ENCODE measurements around the gene PHF2. TPM values are rescaled to one million over a fixed set of nuclear protein-coding genes. Genes with fewer than 3 reads are reported as not detected.

Gene PHF2
- total and polyA plus RNA-seq, 2 of the 4 experiments (the other 2 are of a cell fraction), result 5.9 to 9.5 TPM

- H3K4me2 ChIP-seq (ENCODE audit: low read depth, low read length), result no peak overlapping the region
Measured at GRCh38 chr9:93712896-93713295, 136.5 kb downstream of the PHF2 start.

More at GRCh38 chr9:93712896-93713295, 136.5 kb downstream of the PHF2 start:
- Histone ChIP-seq H2AFZ (replicated peaks; ENCODE audit: low read length, poor library complexity) (no peak overlapping the region), H3K4me3 (ENCODE audit: insufficient read depth, low read depth, low read length) (no peak overlapping the region), H3K18ac (ENCODE audit: low read depth, low read length) (no peak overlapping the region), H4K20me1 (ENCODE audit: insufficient read depth, low read length) (no peaks in the 10 kb centered on the region), H3K9me1 (ENCODE audit: insufficient read depth, low read length) (no peaks in the 10 kb centered on the region), H2AK9ac (replicated peaks; ENCODE audit: low read depth, low read length, poor library complexity) (no peak overlapping the region), H3K56ac (ENCODE audit: extremely low read depth, insufficient read depth, low read length) (no peak overlapping the region), H3K27ac (ENCODE audit: insufficient read depth, low read length) (no peak overlapping the region), H3K36me3 (ENCODE audit: control insufficient read depth, insufficient read depth, low read length) (no peaks in the 10 kb centered on the region), H3K23ac (ENCODE audit: low read depth, low read length) (no peak overlapping the region), H2BK15ac (ENCODE audit: low read depth, low read length) (no peak overlapping the region), H3K79me1 (ENCODE audit: low read depth in 1 of 2, low read length in 2 of 2) (no peaks in the 10 kb centered on the region), H2AK5ac (ENCODE audit: low read depth, low read length) (no peak overlapping the region), H4K5ac (ENCODE audit: low read depth, low read length) (no peak overlapping the region), H4K91ac (ENCODE audit: insufficient read depth, low read depth, low read length) (no peak overlapping the region), H3K14ac (replicated peaks; ENCODE audit: low read depth, low read length) (no peak overlapping the region), H3K4me1 (ENCODE audit: control insufficient read depth, insufficient read depth, low read length) (no peaks in the 10 kb centered on the region), H4K8ac (ENCODE audit: low read depth in 2 of 2, low read length in 2 of 2) (no peak overlapping the region), H3K4ac (ENCODE audit: low read depth, low read length) (no peak overlapping the region), H2BK20ac (ENCODE audit: low read depth, low read length) (no peak overlapping the region), H3K9me3 (ENCODE audit: control insufficient read depth, insufficient read depth, low read length) (no peaks in the 10 kb centered on the region), H2BK5ac (ENCODE audit: low read depth, low read length, poor library complexity, severe bottlenecking) (no peak overlapping the region), H3K27me3 (ENCODE audit: control insufficient read depth, insufficient read depth, low read length) (no peaks in the 10 kb centered on the region; the same call in 1 of the 2 replicates), H3K9ac (ENCODE audit: low read depth, low read length) (no peak overlapping the region), H2BK120ac (ENCODE audit: low read depth, low read length) (no peak overlapping the region)
- no peak for TF ChIP-seq CTCF (conservative IDR thresholded peaks at IDR 0.05; ENCODE audit: low read depth, low read length)
- TF ChIP-seq BHLHE40 (IDR thresholded peaks at IDR 0.05; ENCODE audit: low read depth, low read length), result no peak
- TF ChIP-seq USF2 (IDR thresholded peaks at IDR 0.05; ENCODE audit: low read depth, low read length), result no peak
- no peak for TF ChIP-seq CEBPB (IDR thresholded peaks at IDR 0.05; ENCODE audit: low read depth, low read length)
- TF ChIP-seq MAZ (IDR thresholded peaks at IDR 0.05; ENCODE audit: borderline replicate concordance, low read depth, low read length), result no peak
- no peak for TF ChIP-seq RCOR1 (IDR thresholded peaks at IDR 0.05; ENCODE audit: insufficient replicate concordance, low read length)
- TF ChIP-seq POLR2A (IDR thresholded peaks at IDR 0.05; ENCODE audit: low read depth, low read length), result no peak
- TF ChIP-seq NFE2L2 (IDR thresholded peaks at IDR 0.05; ENCODE audit: low read depth, low read length), result no peak
- TF ChIP-seq RFX5 (IDR thresholded peaks at IDR 0.05; ENCODE audit: low read depth, low read length), result no peak
- TF ChIP-seq CHD1 (IDR thresholded peaks at IDR 0.05; ENCODE audit: low read depth, low read length), result no peak
- no peak for TF ChIP-seq ELK1 (IDR thresholded peaks at IDR 0.05; ENCODE audit: borderline replicate concordance, low read depth, low read length)
- TF ChIP-seq FOS (IDR thresholded peaks at IDR 0.05; ENCODE audit: low read depth, low read length), result no peak
- no peak for TF ChIP-seq RAD21 (IDR thresholded peaks at IDR 0.05; ENCODE audit: low read length)
- TF ChIP-seq MAFK (IDR thresholded peaks at IDR 0.05; ENCODE audit: low read depth, low read length), result no peak
- intact Hi-C loops (cut with micrococcal nuclease) (no loop called here), dilution Hi-C loops (cut with HindIII; ENCODE audit: low sequenced_read_pairs, unreplicated experiment) (no loop called here), in situ Hi-C loops (cut with MboI; ENCODE audit: low sequenced_read_pairs) (no loop called here)
- 64% methylated on average over 2 of the region's 9 CpGs; no CpG with 5 or more reads in 1 of the 2 experiments for WGBS, 2 experiments (ENCODE audit: extremely low coverage in 2 of 2, insufficient read length in 1 of 2)
- BruUV-seq (replicated peaks), result no TSS peak
- CTCF ChIA-PET, result no interaction called here
- POLR2A ChIA-PET (ENCODE audit: unreplicated experiment), result no interaction called here
- ATAC-seq (ENCODE audit: low read depth), result no peak
- no peak for DNase-seq
